HG02852 (cell line): Measurements from ENCODE around the gene FRMD4A.

Source experiments
- ATAC-seq: cut with Tn5 transposase; IDR thresholded peaks from one replicate; pipeline ENCODE4 v1.9.1; 2021; ENCODE audit warnings: mild to moderate bottlenecking, moderate library complexity; ENCODE audit not compliant: unreplicated experiment

Gene FRMD4A

GRCh38 chr10:14330388-14331061 is at the start of gene FRMD4A:
TSS of gene FRMD4A (minus strand) at chr10:14330924.
- ATAC-seq: no peak

GRCh38 chr10:14379556-14380280 is 49.0 kb upstream of the FRMD4A start:
- no peak for ATAC-seq

- ATAC-seq: no peak
These were observed 47.8 kb upstream of the FRMD4A start for GRCh38 chr10:14378387-14378960.

- ATAC-seq: no peak
These were observed 47.0 kb upstream of the FRMD4A start for GRCh38 chr10:14377591-14378175.

- ATAC-seq: no peak
These were observed 44.2 kb upstream of the FRMD4A start for GRCh38 chr10:14374745-14375445.

GRCh38 chr10:14372606-14373005 is 41.9 kb upstream of the FRMD4A start:
- ATAC-seq: no peak

- ATAC-seq: no peak
These were observed 40.9 kb upstream of the FRMD4A start for GRCh38 chr10:14371581-14371980.

GRCh38 chr10:14370894-14371293 is 40.2 kb upstream of the FRMD4A start:
- ATAC-seq: no peak

- no peak for ATAC-seq
These were observed 39.2 kb upstream of the FRMD4A start for GRCh38 chr10:14369906-14370305.

- no peak for ATAC-seq
These were observed 36.0 kb upstream of the FRMD4A start for GRCh38 chr10:14366760-14367159.

- ATAC-seq: no peak
These were observed 34.5 kb upstream of the FRMD4A start for GRCh38 chr10:14365266-14365665.

- no peak for ATAC-seq
These were observed 31.4 kb upstream of the FRMD4A start for GRCh38 chr10:14362104-14362503.

- no peak for ATAC-seq
These were observed 30.2 kb upstream of the FRMD4A start for GRCh38 chr10:14360961-14361360.

- ATAC-seq: no peak
These were observed 29.8 kb upstream of the FRMD4A start for GRCh38 chr10:14360515-14360914.

- ATAC-seq: no peak
These were observed 28.3 kb upstream of the FRMD4A start for GRCh38 chr10:14358886-14359573.

GRCh38 chr10:14356921-14357320 is 26.2 kb upstream of the FRMD4A start:
- ATAC-seq: no peak

GRCh38 chr10:14355750-14356149 is 25.0 kb upstream of the FRMD4A start:
- ATAC-seq: no peak

GRCh38 chr10:14353291-14353913 is 22.7 kb upstream of the FRMD4A start:
- ATAC-seq: no peak

- no peak for ATAC-seq
These were observed 19.3 kb upstream of the FRMD4A start for GRCh38 chr10:14350006-14350405.

- ATAC-seq: no peak
These were observed 18.4 kb upstream of the FRMD4A start for GRCh38 chr10:14349081-14349480.
